WTC11 (cell line): ENCODE data around the gene ERC2.

Experiments used
- ZNF232 ChIP-seq: sonication (generic); formaldehyde crosslinking; IDR thresholded peaks from 2 replicates; pipeline ENCODE4 v1.8.0; 2022; ENCODE audit warnings: mild to moderate bottlenecking, missing genetic modification reagents
- TF ChIP-seq, protein P1 (sequence below): sonication (generic); formaldehyde crosslinking; IDR thresholded peaks from 2 replicates; pipeline ENCODE4 v1.8.0; 2022; ENCODE audit warnings: mild to moderate bottlenecking, missing genetic modification reagents
- TF ChIP-seq, protein P2 (sequence below): sonication (generic); formaldehyde crosslinking; conservative IDR thresholded peaks from 2 replicates; pipeline ENCODE4 v1.8.1; 2022; ENCODE audit warnings: mild to moderate bottlenecking, missing genetic modification reagents
- TF ChIP-seq, protein P3 (sequence below): sonication (generic); formaldehyde crosslinking; IDR thresholded peaks from 2 replicates; pipeline ENCODE4 v1.8.1; 2023; ENCODE audit warnings: mild to moderate bottlenecking, moderate library complexity, missing genetic modification reagents
- TF ChIP-seq, protein P4 (sequence below): sonication (generic); formaldehyde crosslinking; IDR thresholded peaks from 2 replicates; pipeline ENCODE4 v1.8.0; 2022; ENCODE audit warnings: mild to moderate bottlenecking, missing genetic modification reagents
- TF ChIP-seq, protein P5 (sequence below): fragments of 200-600 bp; IDR thresholded peaks from 2 replicates; pipeline ENCODE4 v1.8.0; 2022; ENCODE audit warnings: antibody characterized with exemption
- TF ChIP-seq, protein P6 (sequence below): sonication (generic); formaldehyde crosslinking; IDR thresholded peaks from 2 replicates; pipeline ENCODE4 v1.8.1; 2022; ENCODE audit warnings: low read depth, missing genetic modification reagents, borderline replicate concordance
- TF ChIP-seq, protein P7 (sequence below): sonication (generic); formaldehyde crosslinking; IDR thresholded peaks from 2 replicates; pipeline ENCODE4 v1.8.0; 2023; ENCODE audit warnings: missing genetic modification reagents, mild to moderate bottlenecking, borderline replicate concordance
- TF ChIP-seq, protein P8 (sequence below): sonication (generic); formaldehyde crosslinking; IDR thresholded peaks from 2 replicates; pipeline ENCODE4 v1.8.0; 2022; ENCODE audit warnings: missing genetic modification reagents
- TF ChIP-seq, protein P9 (sequence below): sonication (generic); formaldehyde crosslinking; IDR thresholded peaks from 2 replicates; pipeline ENCODE4 v1.8.1; 2023; ENCODE audit warnings: mild to moderate bottlenecking, missing genetic modification reagents, borderline replicate concordance

DNA sequence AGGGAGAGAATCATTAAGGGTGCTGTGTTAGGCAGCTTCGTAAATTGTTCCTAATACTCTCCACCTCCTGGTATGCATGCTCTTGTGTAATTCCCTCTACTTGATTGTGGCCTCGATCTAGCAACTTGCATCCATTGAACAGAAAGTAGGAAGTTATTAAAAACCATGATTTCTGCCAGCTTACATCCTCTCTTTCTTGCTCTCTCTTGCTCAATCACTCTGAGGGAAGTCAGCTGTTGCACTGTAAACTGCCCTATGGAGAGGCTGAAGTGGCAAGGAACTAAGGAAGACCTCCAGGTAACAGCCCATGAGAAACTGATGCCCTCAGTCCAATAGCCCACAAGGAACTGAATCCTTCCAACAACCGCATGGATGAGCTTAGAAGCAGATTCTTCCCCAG, 92.6 kb downstream of the ERC2 start:
- TF ChIP-seq, protein P1, sequence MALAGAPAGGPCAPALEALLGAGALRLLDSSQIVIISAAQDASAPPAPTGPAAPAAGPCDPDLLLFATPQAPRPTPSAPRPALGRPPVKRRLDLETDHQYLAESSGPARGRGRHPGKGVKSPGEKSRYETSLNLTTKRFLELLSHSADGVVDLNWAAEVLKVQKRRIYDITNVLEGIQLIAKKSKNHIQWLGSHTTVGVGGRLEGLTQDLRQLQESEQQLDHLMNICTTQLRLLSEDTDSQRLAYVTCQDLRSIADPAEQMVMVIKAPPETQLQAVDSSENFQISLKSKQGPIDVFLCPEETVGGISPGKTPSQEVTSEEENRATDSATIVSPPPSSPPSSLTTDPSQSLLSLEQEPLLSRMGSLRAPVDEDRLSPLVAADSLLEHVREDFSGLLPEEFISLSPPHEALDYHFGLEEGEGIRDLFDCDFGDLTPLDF (CRISPR knock-in tag): no peak
- TF ChIP-seq, protein P2, sequence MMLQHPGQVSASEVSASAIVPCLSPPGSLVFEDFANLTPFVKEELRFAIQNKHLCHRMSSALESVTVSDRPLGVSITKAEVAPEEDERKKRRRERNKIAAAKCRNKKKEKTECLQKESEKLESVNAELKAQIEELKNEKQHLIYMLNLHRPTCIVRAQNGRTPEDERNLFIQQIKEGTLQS (CRISPR knock-in tag): no peak
- TF ChIP-seq, protein P3, sequence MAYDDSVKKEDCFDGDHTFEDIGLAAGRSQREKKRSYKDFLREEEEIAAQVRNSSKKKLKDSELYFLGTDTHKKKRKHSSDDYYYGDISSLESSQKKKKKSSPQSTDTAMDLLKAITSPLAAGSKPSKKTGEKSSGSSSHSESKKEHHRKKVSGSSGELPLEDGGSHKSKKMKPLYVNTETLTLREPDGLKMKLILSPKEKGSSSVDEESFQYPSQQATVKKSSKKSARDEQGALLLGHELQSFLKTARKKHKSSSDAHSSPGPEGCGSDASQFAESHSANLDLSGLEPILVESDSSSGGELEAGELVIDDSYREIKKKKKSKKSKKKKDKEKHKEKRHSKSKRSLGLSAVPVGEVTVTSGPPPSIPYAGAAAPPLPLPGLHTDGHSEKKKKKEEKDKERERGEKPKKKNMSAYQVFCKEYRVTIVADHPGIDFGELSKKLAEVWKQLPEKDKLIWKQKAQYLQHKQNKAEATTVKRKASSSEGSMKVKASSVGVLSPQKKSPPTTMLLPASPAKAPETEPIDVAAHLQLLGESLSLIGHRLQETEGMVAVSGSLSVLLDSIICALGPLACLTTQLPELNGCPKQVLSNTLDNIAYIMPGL (CRISPR knock-in tag): no peak
- TF ChIP-seq, protein P4, sequence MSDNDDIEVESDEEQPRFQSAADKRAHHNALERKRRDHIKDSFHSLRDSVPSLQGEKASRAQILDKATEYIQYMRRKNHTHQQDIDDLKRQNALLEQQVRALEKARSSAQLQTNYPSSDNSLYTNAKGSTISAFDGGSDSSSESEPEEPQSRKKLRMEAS: no peak
- TF ChIP-seq, protein P5, sequence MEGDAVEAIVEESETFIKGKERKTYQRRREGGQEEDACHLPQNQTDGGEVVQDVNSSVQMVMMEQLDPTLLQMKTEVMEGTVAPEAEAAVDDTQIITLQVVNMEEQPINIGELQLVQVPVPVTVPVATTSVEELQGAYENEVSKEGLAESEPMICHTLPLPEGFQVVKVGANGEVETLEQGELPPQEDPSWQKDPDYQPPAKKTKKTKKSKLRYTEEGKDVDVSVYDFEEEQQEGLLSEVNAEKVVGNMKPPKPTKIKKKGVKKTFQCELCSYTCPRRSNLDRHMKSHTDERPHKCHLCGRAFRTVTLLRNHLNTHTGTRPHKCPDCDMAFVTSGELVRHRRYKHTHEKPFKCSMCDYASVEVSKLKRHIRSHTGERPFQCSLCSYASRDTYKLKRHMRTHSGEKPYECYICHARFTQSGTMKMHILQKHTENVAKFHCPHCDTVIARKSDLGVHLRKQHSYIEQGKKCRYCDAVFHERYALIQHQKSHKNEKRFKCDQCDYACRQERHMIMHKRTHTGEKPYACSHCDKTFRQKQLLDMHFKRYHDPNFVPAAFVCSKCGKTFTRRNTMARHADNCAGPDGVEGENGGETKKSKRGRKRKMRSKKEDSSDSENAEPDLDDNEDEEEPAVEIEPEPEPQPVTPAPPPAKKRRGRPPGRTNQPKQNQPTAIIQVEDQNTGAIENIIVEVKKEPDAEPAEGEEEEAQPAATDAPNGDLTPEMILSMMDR: no peak
- TF ChIP-seq, protein P6, sequence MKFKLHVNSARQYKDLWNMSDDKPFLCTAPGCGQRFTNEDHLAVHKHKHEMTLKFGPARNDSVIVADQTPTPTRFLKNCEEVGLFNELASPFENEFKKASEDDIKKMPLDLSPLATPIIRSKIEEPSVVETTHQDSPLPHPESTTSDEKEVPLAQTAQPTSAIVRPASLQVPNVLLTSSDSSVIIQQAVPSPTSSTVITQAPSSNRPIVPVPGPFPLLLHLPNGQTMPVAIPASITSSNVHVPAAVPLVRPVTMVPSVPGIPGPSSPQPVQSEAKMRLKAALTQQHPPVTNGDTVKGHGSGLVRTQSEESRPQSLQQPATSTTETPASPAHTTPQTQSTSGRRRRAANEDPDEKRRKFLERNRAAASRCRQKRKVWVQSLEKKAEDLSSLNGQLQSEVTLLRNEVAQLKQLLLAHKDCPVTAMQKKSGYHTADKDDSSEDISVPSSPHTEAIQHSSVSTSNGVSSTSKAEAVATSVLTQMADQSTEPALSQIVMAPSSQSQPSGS (CRISPR knock-in tag): no peak
- TF ChIP-seq, protein P7, sequence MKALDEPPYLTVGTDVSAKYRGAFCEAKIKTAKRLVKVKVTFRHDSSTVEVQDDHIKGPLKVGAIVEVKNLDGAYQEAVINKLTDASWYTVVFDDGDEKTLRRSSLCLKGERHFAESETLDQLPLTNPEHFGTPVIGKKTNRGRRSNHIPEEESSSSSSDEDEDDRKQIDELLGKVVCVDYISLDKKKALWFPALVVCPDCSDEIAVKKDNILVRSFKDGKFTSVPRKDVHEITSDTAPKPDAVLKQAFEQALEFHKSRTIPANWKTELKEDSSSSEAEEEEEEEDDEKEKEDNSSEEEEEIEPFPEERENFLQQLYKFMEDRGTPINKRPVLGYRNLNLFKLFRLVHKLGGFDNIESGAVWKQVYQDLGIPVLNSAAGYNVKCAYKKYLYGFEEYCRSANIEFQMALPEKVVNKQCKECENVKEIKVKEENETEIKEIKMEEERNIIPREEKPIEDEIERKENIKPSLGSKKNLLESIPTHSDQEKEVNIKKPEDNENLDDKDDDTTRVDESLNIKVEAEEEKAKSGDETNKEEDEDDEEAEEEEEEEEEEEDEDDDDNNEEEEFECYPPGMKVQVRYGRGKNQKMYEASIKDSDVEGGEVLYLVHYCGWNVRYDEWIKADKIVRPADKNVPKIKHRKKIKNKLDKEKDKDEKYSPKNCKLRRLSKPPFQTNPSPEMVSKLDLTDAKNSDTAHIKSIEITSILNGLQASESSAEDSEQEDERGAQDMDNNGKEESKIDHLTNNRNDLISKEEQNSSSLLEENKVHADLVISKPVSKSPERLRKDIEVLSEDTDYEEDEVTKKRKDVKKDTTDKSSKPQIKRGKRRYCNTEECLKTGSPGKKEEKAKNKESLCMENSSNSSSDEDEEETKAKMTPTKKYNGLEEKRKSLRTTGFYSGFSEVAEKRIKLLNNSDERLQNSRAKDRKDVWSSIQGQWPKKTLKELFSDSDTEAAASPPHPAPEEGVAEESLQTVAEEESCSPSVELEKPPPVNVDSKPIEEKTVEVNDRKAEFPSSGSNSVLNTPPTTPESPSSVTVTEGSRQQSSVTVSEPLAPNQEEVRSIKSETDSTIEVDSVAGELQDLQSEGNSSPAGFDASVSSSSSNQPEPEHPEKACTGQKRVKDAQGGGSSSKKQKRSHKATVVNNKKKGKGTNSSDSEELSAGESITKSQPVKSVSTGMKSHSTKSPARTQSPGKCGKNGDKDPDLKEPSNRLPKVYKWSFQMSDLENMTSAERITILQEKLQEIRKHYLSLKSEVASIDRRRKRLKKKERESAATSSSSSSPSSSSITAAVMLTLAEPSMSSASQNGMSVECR (CRISPR knock-in tag): no peak
- TF ChIP-seq, protein P8, sequence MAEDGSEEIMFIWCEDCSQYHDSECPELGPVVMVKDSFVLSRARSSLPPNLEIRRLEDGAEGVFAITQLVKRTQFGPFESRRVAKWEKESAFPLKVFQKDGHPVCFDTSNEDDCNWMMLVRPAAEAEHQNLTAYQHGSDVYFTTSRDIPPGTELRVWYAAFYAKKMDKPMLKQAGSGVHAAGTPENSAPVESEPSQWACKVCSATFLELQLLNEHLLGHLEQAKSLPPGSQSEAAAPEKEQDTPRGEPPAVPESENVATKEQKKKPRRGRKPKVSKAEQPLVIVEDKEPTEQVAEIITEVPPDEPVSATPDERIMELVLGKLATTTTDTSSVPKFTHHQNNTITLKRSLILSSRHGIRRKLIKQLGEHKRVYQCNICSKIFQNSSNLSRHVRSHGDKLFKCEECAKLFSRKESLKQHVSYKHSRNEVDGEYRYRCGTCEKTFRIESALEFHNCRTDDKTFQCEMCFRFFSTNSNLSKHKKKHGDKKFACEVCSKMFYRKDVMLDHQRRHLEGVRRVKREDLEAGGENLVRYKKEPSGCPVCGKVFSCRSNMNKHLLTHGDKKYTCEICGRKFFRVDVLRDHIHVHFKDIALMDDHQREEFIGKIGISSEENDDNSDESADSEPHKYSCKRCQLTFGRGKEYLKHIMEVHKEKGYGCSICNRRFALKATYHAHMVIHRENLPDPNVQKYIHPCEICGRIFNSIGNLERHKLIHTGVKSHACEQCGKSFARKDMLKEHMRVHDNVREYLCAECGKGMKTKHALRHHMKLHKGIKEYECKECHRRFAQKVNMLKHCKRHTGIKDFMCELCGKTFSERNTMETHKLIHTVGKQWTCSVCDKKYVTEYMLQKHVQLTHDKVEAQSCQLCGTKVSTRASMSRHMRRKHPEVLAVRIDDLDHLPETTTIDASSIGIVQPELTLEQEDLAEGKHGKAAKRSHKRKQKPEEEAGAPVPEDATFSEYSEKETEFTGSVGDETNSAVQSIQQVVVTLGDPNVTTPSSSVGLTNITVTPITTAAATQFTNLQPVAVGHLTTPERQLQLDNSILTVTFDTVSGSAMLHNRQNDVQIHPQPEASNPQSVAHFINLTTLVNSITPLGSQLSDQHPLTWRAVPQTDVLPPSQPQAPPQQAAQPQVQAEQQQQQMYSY (CRISPR knock-in tag): no peak
- no peak for TF ChIP-seq ZNF232 (CRISPR knock-in tag)
- TF ChIP-seq, protein P9, sequence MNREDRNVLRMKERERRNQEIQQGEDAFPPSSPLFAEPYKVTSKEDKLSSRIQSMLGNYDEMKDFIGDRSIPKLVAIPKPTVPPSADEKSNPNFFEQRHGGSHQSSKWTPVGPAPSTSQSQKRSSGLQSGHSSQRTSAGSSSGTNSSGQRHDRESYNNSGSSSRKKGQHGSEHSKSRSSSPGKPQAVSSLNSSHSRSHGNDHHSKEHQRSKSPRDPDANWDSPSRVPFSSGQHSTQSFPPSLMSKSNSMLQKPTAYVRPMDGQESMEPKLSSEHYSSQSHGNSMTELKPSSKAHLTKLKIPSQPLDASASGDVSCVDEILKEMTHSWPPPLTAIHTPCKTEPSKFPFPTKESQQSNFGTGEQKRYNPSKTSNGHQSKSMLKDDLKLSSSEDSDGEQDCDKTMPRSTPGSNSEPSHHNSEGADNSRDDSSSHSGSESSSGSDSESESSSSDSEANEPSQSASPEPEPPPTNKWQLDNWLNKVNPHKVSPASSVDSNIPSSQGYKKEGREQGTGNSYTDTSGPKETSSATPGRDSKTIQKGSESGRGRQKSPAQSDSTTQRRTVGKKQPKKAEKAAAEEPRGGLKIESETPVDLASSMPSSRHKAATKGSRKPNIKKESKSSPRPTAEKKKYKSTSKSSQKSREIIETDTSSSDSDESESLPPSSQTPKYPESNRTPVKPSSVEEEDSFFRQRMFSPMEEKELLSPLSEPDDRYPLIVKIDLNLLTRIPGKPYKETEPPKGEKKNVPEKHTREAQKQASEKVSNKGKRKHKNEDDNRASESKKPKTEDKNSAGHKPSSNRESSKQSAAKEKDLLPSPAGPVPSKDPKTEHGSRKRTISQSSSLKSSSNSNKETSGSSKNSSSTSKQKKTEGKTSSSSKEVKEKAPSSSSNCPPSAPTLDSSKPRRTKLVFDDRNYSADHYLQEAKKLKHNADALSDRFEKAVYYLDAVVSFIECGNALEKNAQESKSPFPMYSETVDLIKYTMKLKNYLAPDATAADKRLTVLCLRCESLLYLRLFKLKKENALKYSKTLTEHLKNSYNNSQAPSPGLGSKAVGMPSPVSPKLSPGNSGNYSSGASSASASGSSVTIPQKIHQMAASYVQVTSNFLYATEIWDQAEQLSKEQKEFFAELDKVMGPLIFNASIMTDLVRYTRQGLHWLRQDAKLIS (CRISPR knock-in tag): no peak
